Neural crest cell (in vitro differentiated cells): Measurements from ENCODE around the gene RNF144B. TPM values are rescaled to one million over a fixed set of nuclear protein-coding genes. Genes with fewer than 3 reads are reported as not detected.

Experiments used
- DNase-seq: peaks from one replicate; pipeline ENCODE4 v3.0.0; 2021; ENCODE audit warnings: low read depth, mixed read lengths, low spot score
- H3K27ac Mint-ChIP-seq: one replicate; pipeline ENCODE4 v1.8.0; 2021; ENCODE audit warnings: mild to moderate bottlenecking, mixed read lengths; ENCODE audit not compliant: unreplicated experiment
- H3K27me3 Mint-ChIP-seq: 2 replicates; pipeline ENCODE4 v1.8.0; 2021; ENCODE audit warnings: low read depth, mild to moderate bottlenecking, mixed read lengths
- H3K36me3 Mint-ChIP-seq: 2 replicates; pipeline ENCODE4 v1.8.0; 2021; ENCODE audit warnings: low read depth, mild to moderate bottlenecking, mixed read lengths
- H3K4me1 Mint-ChIP-seq: 2 replicates; pipeline ENCODE4 v1.8.0; 2021; ENCODE audit warnings: mixed read lengths
- H3K4me3 Mint-ChIP-seq: one replicate; pipeline ENCODE4 v1.8.0; 2021; ENCODE audit warnings: mild to moderate bottlenecking, mixed read lengths
- H3K9me3 Mint-ChIP-seq: 2 replicates; pipeline ENCODE4 v1.8.0; 2021; ENCODE audit warnings: mixed read lengths
- total RNA-seq: library from RNA; stranded (reverse); gene quantifications from 2 replicates; pipeline ENCODE4 v1.2.1, GENCODE V29; 2021
- TF ChIP-seq, protein P1 (sequence below): fragments of 200-600 bp; sonication (generic); conservative IDR thresholded peaks from 2 replicates; pipeline ENCODE4 v1.5.0; 2021; ENCODE audit warnings: antibody characterized with exemption, mild to moderate bottlenecking

Gene RNF144B
- total RNA-seq, 1 donor from 2014 or later: 0.23 TPM

DNA sequence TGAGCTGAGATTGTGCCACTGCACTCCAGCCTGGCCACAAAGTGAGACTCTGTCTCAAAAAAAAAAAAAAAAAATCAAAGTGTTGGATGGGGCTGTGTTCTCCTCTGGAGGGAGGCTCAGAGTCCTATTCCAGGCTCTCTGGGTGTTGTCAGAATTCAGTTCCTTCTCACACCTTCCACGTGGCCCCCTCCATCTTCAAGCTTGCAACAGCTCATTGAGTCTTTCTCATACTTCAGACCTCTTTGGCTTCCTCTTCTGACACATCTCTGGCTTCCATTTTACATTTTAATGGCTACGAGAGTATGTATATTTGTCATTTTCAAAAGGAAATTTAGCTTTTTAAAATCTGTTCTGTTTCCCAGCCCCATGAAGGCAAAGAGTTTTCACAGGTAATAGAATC lies 85.8 kb downstream of the RNF144B start:
- TF ChIP-seq, protein P1, sequence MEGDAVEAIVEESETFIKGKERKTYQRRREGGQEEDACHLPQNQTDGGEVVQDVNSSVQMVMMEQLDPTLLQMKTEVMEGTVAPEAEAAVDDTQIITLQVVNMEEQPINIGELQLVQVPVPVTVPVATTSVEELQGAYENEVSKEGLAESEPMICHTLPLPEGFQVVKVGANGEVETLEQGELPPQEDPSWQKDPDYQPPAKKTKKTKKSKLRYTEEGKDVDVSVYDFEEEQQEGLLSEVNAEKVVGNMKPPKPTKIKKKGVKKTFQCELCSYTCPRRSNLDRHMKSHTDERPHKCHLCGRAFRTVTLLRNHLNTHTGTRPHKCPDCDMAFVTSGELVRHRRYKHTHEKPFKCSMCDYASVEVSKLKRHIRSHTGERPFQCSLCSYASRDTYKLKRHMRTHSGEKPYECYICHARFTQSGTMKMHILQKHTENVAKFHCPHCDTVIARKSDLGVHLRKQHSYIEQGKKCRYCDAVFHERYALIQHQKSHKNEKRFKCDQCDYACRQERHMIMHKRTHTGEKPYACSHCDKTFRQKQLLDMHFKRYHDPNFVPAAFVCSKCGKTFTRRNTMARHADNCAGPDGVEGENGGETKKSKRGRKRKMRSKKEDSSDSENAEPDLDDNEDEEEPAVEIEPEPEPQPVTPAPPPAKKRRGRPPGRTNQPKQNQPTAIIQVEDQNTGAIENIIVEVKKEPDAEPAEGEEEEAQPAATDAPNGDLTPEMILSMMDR: no peak
- no peaks in the 10 kb centered on the region for H3K9me3 Mint-ChIP-seq
- H3K4me1 Mint-ChIP-seq: peaks cover 8% of the 10 kb centered on the region
- H3K4me3 Mint-ChIP-seq: no peak overlapping the region
- no peak for DNase-seq
- no peaks in the 10 kb centered on the region for H3K27me3 Mint-ChIP-seq
- no peak overlapping the region for H3K27ac Mint-ChIP-seq
- H3K36me3 Mint-ChIP-seq: no peaks in the 10 kb centered on the region

DNA sequence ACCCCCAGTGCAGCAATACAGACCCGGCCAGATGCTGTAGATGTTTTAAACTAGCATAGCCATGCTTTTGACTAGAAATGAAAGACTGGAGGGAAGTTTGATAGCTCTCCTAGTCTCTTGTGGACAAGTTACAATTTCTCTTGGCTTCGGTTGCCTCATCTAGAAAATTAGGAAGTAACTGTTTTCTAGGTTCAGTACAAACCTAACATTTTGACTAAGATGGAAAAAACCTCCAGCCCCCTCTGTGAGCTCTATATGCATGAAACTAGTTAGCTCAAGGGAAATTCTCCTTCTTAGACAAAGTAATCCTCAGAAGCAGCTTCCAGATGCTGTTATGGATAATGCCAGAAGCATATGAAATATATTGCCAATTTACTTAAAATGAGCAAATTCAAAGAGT lies 86.6 kb downstream of the RNF144B start:
- H3K27ac Mint-ChIP-seq: no peak overlapping the region
- DNase-seq: no peak
- H3K4me3 Mint-ChIP-seq: no peak overlapping the region
- H3K27me3 Mint-ChIP-seq: no peaks in the 10 kb centered on the region
- TF ChIP-seq, protein P1: no peak
- H3K36me3 Mint-ChIP-seq: no peaks in the 10 kb centered on the region
- peaks cover under 1% of the 10 kb centered on the region for H3K4me1 Mint-ChIP-seq
- H3K9me3 Mint-ChIP-seq: no peaks in the 10 kb centered on the region

- DNase-seq: no peak
- H3K27me3 Mint-ChIP-seq: no peaks in the 10 kb centered on the region
- no peaks in the 10 kb centered on the region for H3K9me3 Mint-ChIP-seq
- H3K4me1 Mint-ChIP-seq: no peaks in the 10 kb centered on the region
- no peak overlapping the region for H3K27ac Mint-ChIP-seq
- H3K4me3 Mint-ChIP-seq: no peak overlapping the region
- TF ChIP-seq, protein P1: no peak
- H3K36me3 Mint-ChIP-seq: no peaks in the 10 kb centered on the region
Measured at GRCh38 chr6:18477301-18477941, 90.3 kb downstream of the RNF144B start.

DNA sequence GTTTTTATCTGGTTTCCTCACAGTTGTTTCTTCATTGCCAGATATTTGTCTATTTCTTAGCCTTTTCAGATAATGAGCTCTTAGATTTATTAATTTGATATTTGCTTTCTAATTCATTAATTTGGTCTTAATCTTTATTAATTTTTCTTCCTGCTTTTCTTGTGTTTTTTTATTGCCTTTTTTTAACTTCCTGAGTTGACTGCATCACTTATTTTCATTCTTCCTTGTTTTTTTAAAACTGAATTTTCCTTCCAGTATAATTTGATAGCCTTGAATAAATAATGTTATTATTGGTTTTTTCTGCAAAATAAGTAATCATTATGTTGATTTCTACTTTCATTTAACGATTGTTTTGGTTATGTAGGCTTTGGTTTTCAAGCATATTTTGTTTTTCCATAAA lies 91.5 kb downstream of the RNF144B start:
- Mint-ChIP-seq H3K36me3 (no peaks in the 10 kb centered on the region), H3K27me3 (peaks cover 4% of the 10 kb centered on the region), H3K4me3 (no peak overlapping the region), H3K27ac (no peak overlapping the region), H3K4me1 (no peaks in the 10 kb centered on the region), H3K9me3 (no peaks in the 10 kb centered on the region)
- no peak for DNase-seq
- TF ChIP-seq, protein P1: no peak

DNA sequence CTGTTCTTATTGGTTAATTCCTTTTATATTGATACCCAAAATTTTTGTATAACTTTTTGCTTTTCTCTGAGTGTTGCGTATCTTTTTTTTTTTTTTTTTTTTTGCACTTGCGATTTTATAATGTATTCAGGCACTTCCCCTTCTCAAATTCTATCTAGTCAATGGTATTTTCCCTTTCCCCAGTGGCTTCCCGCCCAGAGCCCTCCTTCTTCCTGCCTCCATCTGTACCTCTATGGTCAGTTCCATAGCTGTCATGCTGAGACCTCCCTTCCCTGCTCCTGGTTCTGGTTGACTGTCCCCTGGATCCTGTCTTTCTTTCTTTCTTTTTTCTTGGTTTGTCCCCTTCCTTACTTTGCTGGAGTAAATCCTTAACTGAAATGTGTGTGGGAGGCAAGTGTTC lies 94.7 kb downstream of the RNF144B start:
- Mint-ChIP-seq H3K4me1 (no peaks in the 10 kb centered on the region), H3K4me3 (no peak overlapping the region), H3K27ac (no peak overlapping the region), H3K36me3 (no peaks in the 10 kb centered on the region), H3K27me3 (peaks cover 4% of the 10 kb centered on the region), H3K9me3 (no peaks in the 10 kb centered on the region)
- no peak for DNase-seq
- TF ChIP-seq, protein P1: no peak
